Loucy (cell line): ENCODE data around the gene MAP1LC3A.

ENCODE experiments used
- H2AFZ ChIP-seq: fragments of 200-600 bp; sonication (generic); 2 replicates; pipeline ENCODE4 v1.6.0; 2016; ENCODE audit warnings: antibody characterized with exemption, mild to moderate bottlenecking, low read length, moderate library complexity
- H3F3A ChIP-seq: fragments of 200-600 bp; 2 replicates; pipeline ENCODE4 v1.6.0; 2016; ENCODE audit warnings: antibody characterized with exemption, low read depth, mild to moderate bottlenecking
- H3K27me3 ChIP-seq: fragments of 200-600 bp; sonication (generic); 2 replicates; pipeline ENCODE4 v1.6.1; 2014; ENCODE audit warnings: low read length, mild to moderate bottlenecking; ENCODE audit not compliant: insufficient read depth, poor library complexity, severe bottlenecking
- H3K36me3 ChIP-seq: fragments of 200-600 bp; sonication (generic); 2 replicates; pipeline ENCODE4 v1.6.1; 2016; ENCODE audit warnings: low read length; ENCODE audit not compliant: insufficient read depth
- H3K4me1 ChIP-seq: fragments of 200-600 bp; sonication (generic); 2 replicates; pipeline ENCODE4 v1.5.1; 2014; ENCODE audit warnings: low read length, mild to moderate bottlenecking; ENCODE audit not compliant: insufficient read depth, poor library complexity, severe bottlenecking
- H3K4me2 ChIP-seq: fragments of 200-600 bp; sonication (generic); 2 replicates; pipeline ENCODE4 v1.6.0; 2014; ENCODE audit warnings: antibody characterized with exemption, low read length, low read depth, mild to moderate bottlenecking; ENCODE audit not compliant: poor library complexity, severe bottlenecking
- H3K4me3 ChIP-seq: fragments of 200-600 bp; sonication (generic); 2 replicates; pipeline ENCODE4 v1.5.1; 2014; ENCODE audit warnings: low read length, mild to moderate bottlenecking, mixed read lengths; ENCODE audit not compliant: poor library complexity, severe bottlenecking
- H3K79me2 ChIP-seq: fragments of 200-600 bp; sonication (generic); 2 replicates; pipeline ENCODE4 v1.6.1; 2014; ENCODE audit warnings: low read length; ENCODE audit not compliant: insufficient read depth
- H3K9ac ChIP-seq: fragments of 200-600 bp; sonication (generic); 2 replicates; pipeline ENCODE4 v1.6.0; 2014; ENCODE audit warnings: mild to moderate bottlenecking, low read depth, low read length, moderate library complexity; ENCODE audit not compliant: poor library complexity, severe bottlenecking
- H3K9me2 ChIP-seq: fragments of 200-600 bp; sonication (generic); replicated peaks from 2 replicates; pipeline ENCODE4 v1.6.1; 2016; ENCODE audit warnings: low read depth, low read length, mixed read lengths
- H3K9me3 ChIP-seq: fragments of 200-600 bp; sonication (generic); 2 replicates; pipeline ENCODE4 v1.6.1; 2014; ENCODE audit warnings: mild to moderate bottlenecking, antibody characterized with exemption, low read length, low read depth; ENCODE audit not compliant: insufficient read depth
- H4K20me1 ChIP-seq: fragments of 200-600 bp; sonication (generic); 2 replicates; pipeline ENCODE4 v1.6.0; 2014; ENCODE audit warnings: antibody characterized with exemption, low read length, mild to moderate bottlenecking; ENCODE audit not compliant: insufficient read depth, poor library complexity, severe bottlenecking
- EZH2phosphoT487 ChIP-seq: fragments of 200-600 bp; IDR thresholded peaks from 2 replicates; pipeline ENCODE4 v1.6.1; 2018; ENCODE audit warnings: antibody characterized with exemption, mild to moderate bottlenecking, moderate library complexity, borderline replicate concordance
- TF ChIP-seq, protein P1 (sequence below): fragments of 200-600 bp; sonication (generic); conservative IDR thresholded peaks from 2 replicates; pipeline ENCODE4 v1.5.1; 2014; ENCODE audit warnings: mild to moderate bottlenecking, antibody characterized with exemption, low read length

MAP1LC3A gene

DNA sequence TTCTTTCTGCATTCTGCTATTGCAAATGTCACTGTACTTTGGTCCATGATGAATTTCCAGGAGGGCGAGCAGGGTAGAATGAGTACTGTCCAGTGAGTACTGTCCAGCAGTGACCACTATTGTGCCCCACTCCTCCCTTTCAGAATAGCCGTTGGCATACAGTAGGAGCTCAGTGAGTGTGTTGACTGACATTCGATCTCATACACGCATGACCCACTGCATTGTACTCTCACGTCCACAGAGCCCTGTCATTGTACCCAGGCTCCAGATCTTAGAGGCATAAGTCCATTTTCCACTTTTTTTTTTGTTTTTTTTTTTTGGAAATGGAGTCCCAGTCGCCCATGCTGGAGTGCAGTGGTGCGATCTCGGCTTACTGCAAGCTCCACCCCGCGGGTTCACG is 34.1 kb upstream of the MAP1LC3A start:
- Histone ChIP-seq H3K4me2 (no peak overlapping the region), H3K9me3 (no peaks in the 10 kb centered on the region), H3K9ac (no peak overlapping the region), H3K4me3 (no peak overlapping the region), H2AFZ (no peak overlapping the region), H3K9me2 (no peaks in the 10 kb centered on the region), H3K79me2 (peaks cover 57% of the 10 kb centered on the region), H4K20me1 (peaks cover 16% of the 10 kb centered on the region), H3K36me3 (peaks cover 34% of the 10 kb centered on the region; the same call in 1 of the 2 replicates), H3F3A (peaks cover 3% of the 10 kb centered on the region; the same call in 1 of the 2 replicates), H3K27me3 (no peaks in the 10 kb centered on the region), H3K4me1 (peaks cover 17% of the 10 kb centered on the region)
- TF ChIP-seq, protein P1, sequence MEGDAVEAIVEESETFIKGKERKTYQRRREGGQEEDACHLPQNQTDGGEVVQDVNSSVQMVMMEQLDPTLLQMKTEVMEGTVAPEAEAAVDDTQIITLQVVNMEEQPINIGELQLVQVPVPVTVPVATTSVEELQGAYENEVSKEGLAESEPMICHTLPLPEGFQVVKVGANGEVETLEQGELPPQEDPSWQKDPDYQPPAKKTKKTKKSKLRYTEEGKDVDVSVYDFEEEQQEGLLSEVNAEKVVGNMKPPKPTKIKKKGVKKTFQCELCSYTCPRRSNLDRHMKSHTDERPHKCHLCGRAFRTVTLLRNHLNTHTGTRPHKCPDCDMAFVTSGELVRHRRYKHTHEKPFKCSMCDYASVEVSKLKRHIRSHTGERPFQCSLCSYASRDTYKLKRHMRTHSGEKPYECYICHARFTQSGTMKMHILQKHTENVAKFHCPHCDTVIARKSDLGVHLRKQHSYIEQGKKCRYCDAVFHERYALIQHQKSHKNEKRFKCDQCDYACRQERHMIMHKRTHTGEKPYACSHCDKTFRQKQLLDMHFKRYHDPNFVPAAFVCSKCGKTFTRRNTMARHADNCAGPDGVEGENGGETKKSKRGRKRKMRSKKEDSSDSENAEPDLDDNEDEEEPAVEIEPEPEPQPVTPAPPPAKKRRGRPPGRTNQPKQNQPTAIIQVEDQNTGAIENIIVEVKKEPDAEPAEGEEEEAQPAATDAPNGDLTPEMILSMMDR = no peak
- no peak for TF ChIP-seq EZH2phosphoT487

DNA sequence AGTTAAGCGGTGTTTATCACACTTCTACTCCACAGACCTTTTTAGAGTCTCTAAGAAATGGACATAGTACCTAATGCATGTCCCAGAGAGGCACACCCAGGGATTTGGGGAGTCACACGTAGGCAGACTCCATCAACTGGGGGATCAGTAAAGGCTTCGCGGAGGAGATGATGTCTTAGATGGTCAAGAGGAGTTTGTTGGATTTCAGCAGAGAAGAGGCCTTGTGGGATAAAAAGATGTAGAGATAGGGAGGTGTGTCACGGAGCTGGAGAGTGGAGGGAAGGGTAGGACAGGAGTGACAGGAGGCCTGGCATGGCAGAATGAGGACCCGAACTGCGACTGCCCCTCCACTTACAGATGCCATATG is 33.2 kb upstream of the MAP1LC3A start:
- Histone ChIP-seq H3K27me3 (no peaks in the 10 kb centered on the region), H3K9ac (no peak overlapping the region), H4K20me1 (peaks cover 15% of the 10 kb centered on the region), H3K36me3 (peaks cover 37% of the 10 kb centered on the region; the same call in 1 of the 2 replicates), H3F3A (peaks cover 3% of the 10 kb centered on the region; the same call in 1 of the 2 replicates), H3K4me1 (peaks cover 17% of the 10 kb centered on the region), H3K9me2 (no peaks in the 10 kb centered on the region), H3K4me3 (no peak overlapping the region), H3K4me2 (no peak overlapping the region), H2AFZ (no peak overlapping the region), H3K9me3 (no peaks in the 10 kb centered on the region), H3K79me2 (peaks cover 50% of the 10 kb centered on the region)
- TF ChIP-seq EZH2phosphoT487 = no peak
- TF ChIP-seq, protein P1 = no peak

DNA sequence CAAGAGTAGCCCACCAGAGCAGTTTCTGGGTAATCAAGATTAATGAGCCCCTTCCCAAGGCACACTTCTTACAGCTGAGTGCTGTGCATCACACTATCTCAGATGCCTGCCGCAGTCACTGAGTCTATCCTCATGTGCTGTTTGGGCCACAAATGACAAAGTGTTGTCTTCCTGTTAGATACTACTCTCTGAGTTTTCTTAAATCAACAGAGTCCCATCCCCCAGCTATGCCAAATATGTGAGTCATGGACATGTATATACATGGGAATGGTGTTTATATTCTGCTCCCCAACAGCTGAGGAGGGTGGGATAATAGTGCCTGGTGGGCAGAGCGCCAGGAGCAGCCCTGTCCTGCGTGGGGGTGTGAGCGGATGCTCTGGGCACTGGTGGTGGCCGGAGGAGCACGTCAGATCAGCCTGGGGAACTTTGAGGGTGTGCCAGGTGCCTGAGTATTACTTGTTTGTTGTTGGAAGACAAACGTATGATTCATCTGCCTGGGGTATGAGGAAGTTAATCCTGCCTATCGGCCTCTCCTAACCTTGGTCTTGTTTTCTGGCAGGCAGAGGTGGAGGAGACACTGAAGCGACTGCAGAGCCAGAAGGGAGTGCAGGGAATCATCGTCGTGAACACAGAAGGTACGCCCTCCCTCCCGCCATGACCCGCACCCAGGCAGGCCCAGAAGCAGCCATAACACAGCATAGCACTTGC is 32.7 kb upstream of the MAP1LC3A start:
- no peak overlapping the region for H3K9ac ChIP-seq
- no peaks in the 10 kb centered on the region for H3K9me3 ChIP-seq
- peaks cover 15% of the 10 kb centered on the region for H4K20me1 ChIP-seq
- TF ChIP-seq, protein P1 = no peak
- TF ChIP-seq EZH2phosphoT487 = no peak
- peaks cover 17% of the 10 kb centered on the region for H3K4me1 ChIP-seq
- H3K36me3 ChIP-seq = peaks cover 42% of the 10 kb centered on the region; the same call in 1 of the 2 replicates
- no peaks in the 10 kb centered on the region for H3K27me3 ChIP-seq
- no peak overlapping the region for H3K4me3 ChIP-seq
- H3F3A ChIP-seq = peaks cover 3% of the 10 kb centered on the region; the same call in 1 of the 2 replicates
- H2AFZ ChIP-seq = no peak overlapping the region
- no peaks in the 10 kb centered on the region for H3K9me2 ChIP-seq
- peaks cover 49% of the 10 kb centered on the region for H3K79me2 ChIP-seq
- H3K4me2 ChIP-seq = no peak overlapping the region
